NOMO-1 treated with DMSO at 0.1 percent for 48 hours (cell line): ENCODE measurements around the gene SLC39A6.
"Not testable (repeated sequence)": the region's sequence is repeated elsewhere in the genome, so short reads cannot be mapped to it uniquely, and the experiment has no call there.

Experiments used
- DNase-seq: peaks from one replicate; lab custom pipeline; 2025; ENCODE audit not compliant: unreplicated experiment; lab: John Stamatoyannopoulos, UW

The SLC39A6 gene

GRCh38 chr18:36141576-36141975 lies 12.4 kb upstream of the SLC39A6 start:
- DNase-seq: no peak

GRCh38 chr18:36139245-36139644 lies 10.1 kb upstream of the SLC39A6 start:
- DNase-seq: no peak

DNA sequence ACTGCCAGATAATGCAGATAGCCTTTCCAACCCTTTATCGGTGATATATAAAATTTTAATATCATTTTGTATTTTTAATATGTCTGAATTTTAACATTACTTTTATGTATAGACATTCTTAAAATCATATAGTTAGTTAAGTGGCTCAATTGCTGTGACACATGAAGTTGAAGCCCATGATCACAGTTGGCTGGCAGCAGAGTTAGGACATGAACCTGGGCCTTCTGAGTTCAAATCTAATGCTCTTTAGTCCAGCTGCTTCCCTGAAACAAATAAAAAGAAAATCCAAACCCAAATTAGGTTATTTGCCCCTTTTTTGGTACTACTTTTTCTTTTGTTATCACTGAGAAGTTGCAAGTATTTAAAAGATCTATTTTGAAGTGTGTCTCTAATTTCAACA lies 6.1 kb upstream of the SLC39A6 start:
- DNase-seq: no peak

DNA sequence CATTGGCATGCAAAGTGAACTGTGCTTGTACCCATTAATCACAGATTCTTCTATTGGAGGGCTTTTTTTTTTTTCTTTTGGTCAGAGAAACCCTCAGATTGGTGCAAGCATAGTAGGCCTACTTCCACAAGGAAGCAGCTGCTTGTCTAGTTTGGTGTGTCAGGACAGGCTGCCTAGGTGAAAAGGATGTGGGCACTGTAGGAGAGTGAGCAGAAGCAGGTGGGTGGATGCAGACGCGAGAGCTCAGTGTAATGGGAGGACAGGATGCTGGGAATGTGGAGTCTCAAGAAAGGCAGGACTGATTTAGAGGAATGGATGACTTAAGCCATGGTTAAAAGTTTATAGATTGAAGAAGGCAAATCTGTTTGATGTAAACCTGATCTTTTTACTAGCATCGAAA lies 3.6 kb upstream of the SLC39A6 start:
- no peak for DNase-seq

DNA sequence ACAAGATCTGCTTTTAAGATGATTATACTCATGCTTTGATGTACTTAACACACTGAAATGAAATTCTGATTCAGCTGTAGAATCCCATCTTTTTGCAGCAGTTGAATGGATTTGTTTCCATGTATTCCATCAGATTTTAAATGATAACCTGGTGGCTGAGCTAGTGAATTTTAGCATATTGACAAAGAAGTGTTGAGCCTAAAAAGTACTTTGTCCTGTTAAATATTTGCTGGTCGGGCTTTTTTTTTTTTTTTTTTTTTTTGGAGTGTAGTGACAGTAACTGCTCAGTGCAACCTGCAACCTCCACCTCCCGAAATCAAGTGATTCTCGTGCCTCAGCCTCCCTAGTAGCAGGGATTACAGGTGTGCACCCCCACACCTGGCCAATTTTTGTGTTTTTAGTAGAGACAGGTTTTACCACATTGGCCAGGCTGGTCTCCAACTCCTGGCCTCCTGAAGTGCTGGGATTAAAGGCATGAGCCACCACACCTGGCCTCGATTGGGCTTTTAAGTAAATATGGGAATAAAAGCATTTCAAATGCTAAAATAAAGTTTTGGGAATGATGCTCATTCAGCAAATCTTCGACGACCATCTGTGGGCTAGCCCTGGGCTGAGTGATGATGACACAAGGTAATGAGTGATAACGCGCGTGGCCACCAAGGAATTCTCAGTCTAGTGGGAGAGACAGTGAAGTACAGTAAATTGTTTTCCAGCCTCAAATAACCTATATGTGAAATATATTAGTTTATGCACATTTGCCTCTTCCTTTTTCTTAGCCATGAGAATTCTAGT lies 2.7 kb upstream of the SLC39A6 start:
- no peak for DNase-seq

DNA sequence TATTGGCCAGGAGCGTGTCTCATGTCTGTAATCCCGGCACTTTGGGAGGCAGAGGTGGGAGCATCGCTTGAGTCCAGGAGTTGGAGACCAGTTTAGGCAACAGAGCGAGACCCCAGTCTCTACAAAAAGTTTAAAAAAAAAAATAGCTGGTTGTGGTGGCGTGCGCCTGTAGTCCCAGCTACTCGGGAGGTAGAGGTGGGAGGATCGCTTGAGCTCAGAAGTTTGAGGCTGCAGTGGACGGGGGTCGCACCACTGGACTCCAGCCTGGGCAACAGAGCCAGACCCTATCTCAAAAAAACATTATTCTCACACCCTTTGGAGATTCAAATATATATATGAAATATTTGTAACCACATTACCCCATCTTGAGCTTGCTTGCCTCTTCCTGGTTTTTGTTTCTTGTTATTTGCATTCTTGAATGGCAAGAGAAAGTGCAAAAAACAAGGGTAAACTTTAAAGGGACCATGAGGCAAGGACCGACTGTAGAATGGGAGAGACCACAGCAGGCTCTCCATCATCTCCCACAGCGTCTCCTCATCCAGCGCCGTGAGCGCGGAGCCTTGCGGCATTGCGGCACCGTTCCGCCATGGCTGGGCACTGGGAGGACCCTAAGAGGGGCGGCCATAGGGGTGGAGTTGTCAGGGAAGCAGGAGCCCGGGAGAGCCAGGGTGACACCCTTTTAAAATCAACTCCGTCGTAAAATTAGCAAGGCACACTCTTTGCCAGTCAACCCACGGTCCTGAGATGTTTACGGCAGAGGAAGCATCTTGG lies 1.9 kb upstream of the SLC39A6 start:
- peak; percentile 26 for DNase-seq

- DNase-seq: no peak
These were observed 1.1 kb upstream of the SLC39A6 start for GRCh38 chr18:36130039-36130831.

- no peak for DNase-seq
These were observed 237 bp downstream of the SLC39A6 start for GRCh38 chr18:36128907-36129299.

DNA sequence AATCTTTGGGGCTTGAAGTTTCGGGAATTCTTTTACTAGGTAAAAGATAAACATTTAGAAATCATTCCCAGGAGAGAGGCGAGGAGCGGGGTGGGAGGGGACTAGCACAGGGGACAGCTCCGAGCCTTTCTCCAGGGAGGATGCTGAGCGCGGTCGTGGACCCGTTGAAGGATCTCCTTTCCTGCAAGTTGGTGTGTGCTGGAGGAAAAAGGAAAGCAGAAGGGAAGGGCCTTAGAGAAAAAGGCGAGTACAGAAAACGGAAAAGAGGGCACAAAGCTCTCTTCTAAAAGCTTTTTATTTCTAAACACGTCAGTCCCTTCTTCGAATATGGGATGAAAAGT lies 640 bp downstream of the SLC39A6 start:
- DNase-seq: no peak

DNA sequence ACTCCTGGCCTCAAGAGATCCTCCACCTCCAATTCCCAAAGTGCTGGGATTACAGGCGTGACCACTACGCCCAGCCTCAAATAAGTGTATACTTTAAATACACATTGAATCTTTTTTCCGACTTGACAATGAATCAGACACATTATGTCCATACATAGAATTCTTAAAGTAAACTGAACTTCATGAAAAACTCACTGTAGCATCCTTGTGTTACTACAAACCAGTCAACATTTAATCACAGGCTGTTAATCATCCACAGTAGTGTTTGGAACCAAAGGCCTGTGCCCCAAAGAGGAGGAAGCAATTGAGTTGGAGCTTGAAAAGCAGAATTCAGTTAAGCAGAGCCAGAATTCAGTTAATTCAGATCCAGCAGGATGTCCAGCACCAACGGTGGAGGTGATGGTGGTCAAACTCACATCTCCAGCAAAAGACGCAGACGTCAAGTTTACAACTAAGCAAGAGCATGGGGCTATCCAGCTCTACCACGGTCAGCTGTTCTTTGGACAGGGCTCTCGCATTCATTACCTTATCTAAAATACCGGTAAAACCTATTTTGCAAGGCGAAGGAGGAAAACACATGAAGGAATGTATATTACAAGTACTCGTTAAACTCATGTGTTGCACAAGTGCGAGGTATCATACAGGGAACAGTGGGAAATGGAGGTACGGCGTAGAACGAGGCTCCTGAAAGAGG lies 1.2 kb downstream of the SLC39A6 start:
- no peak for DNase-seq

DNA sequence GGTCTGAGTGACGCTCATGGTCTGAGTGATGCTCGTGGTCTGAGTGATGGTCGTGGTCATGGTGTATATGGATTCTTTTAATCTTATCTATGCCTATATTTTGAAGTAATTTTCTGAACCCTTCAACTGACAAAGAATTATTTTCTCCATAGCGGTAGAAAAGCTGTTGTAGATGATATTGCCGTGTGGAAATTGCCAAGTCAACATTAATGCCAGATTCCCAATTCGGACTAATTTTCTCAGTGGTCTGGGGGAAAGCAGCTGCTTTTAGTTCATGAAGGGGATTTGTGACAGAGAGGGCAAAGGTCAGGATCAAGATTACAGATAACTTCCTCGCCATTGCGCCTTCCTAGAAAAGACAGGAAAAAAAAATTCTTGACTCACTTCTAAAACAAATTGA lies 2.5 kb downstream of the SLC39A6 start:
- DNase-seq: no peak

GRCh38 chr18:36124841-36125240 lies 4.3 kb downstream of the SLC39A6 start:
- no peak for DNase-seq

- DNase-seq: peak; percentile 15
These were observed 8.8 kb downstream of the SLC39A6 start for GRCh38 chr18:36120297-36120696.

DNA sequence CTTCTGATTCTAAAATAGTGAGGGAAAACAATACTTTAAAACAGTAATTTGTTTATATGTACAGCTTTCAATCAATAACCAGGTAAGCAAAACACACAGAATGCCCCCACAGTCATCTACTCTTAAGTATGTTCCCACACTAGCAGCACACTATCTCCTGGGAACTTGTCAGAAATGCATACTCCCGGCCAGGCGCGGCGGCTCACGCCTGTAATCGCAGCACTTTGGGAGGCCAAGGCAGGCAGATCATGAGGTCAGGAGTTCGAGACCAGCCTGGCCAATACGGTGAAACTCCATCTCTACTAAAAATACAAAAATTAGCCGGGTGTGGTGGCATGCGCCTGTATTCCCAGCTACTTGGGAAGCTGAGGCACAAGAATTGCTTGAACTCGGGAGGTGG lies 12.4 kb downstream of the SLC39A6 start:
- not testable (repeated sequence) for DNase-seq

DNA sequence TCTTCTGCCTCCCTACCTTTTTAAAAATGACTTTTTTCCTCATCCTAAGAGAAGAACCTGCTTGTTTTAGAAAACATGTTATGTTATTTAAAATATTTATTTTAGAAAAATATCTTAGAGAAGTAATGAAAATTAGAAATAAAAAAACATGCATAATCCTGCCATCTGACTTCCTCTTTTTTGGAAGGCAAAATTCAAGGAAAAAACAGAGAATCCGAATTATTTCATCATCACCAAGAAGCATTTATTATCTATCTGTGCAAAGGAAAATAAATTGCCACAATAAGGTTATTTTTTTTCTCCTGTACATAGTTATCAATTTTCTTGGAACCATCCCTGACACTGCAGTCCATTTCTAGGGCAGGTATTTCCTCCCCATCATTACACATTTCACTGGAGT lies 14.4 kb downstream of the SLC39A6 start:
- no peak for DNase-seq

GRCh38 chr18:36114251-36114650 lies 14.9 kb downstream of the SLC39A6 start:
- DNase-seq: no peak

GRCh38 chr18:36112302-36112701 lies 16.8 kb downstream of the SLC39A6 start:
- DNase-seq: no peak

DNA sequence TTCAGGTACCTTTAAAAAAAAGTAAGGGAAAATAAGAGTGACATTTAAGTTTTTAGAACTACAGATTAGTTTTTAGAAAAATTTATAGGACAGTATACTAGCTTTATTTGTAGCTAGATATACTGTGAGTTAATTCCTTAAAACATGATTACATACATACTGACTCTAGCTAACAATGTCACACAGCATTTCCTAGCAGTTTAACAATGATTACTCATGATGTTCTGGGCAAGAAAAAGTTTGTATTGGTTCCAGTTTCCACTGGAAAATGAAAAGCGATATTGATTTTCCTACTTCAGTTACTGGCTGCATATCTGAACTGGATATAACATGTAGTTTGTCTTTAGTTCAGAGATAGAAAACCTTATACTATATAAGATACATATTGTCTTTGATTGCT lies 19.4 kb downstream of the SLC39A6 start:
- DNase-seq: no peak

- DNase-seq: no peak
These were observed 20.5 kb downstream of the SLC39A6 start for GRCh38 chr18:36108601-36109000.

DNA sequence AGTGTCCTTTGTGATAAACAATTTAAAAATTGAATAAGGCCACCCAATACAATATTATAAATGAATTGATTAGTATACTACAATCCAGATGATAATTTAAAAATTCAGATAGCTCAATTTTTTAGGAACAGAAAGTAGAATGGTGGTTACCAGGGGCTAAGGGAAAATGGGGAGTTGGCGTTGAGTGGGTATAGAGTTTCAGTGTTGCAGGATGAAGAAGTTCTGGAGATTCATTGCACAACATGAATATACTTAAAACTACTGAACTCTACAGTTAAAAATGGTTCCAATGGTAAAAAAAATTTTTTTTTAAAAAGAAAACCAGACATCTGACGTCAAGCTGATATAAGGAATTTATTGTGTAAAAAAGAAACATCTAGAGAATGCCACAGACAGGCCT lies 20.9 kb downstream of the SLC39A6 start:
- no peak for DNase-seq

GRCh38 chr18:36107477-36107876 lies 21.7 kb downstream of the SLC39A6 start:
- DNase-seq: no peak
